Measurements from ENCODE around the gene PHLDB3. TPM values are rescaled to one million over a fixed set of nuclear protein-coding genes. Genes with fewer than 3 reads are reported as not detected.
"Not testable (repeated sequence)": the region's sequence is repeated elsewhere in the genome, so short reads cannot be mapped to it uniquely, and the experiment has no call there.

The PHLDB3 gene
- polyA plus RNA-seq, 1 donor from 2014 or later = 5.6 TPM

DNA sequence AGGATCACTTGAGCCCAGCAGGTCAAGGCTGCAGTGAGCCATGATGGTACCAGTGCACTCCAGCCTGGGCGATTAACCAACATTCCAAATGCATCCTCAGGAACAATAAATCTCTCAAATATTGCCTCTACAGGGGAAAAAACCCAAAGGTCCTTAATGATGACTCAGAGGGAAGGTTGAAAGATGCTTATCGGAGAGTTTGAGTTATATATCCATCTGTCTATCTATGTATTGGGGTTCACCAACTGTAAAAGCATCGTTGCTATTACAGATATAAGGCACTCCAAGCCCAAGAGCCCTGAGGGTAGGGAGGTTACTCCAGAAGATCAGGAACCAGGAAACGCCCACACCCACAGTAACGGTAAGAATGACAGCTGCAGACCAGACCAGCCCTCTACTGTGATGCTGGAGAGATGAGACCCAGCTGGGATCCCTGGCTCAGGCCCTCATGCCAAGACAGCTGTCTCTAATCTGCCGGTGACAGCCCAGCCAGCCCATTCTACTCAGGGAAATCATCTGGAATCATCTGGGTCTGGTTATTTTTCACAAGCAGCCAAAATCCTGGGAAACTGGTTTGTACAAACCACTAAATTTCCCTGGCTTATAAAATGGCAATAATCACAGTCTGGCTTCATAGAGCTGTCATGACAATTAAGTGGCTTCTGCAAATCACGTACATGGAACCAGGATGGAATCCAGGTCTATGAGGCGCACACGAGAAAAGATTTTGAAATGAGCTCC lies 66.1 kb downstream of the PHLDB3 start:
- TF ChIP-seq, protein P1, sequence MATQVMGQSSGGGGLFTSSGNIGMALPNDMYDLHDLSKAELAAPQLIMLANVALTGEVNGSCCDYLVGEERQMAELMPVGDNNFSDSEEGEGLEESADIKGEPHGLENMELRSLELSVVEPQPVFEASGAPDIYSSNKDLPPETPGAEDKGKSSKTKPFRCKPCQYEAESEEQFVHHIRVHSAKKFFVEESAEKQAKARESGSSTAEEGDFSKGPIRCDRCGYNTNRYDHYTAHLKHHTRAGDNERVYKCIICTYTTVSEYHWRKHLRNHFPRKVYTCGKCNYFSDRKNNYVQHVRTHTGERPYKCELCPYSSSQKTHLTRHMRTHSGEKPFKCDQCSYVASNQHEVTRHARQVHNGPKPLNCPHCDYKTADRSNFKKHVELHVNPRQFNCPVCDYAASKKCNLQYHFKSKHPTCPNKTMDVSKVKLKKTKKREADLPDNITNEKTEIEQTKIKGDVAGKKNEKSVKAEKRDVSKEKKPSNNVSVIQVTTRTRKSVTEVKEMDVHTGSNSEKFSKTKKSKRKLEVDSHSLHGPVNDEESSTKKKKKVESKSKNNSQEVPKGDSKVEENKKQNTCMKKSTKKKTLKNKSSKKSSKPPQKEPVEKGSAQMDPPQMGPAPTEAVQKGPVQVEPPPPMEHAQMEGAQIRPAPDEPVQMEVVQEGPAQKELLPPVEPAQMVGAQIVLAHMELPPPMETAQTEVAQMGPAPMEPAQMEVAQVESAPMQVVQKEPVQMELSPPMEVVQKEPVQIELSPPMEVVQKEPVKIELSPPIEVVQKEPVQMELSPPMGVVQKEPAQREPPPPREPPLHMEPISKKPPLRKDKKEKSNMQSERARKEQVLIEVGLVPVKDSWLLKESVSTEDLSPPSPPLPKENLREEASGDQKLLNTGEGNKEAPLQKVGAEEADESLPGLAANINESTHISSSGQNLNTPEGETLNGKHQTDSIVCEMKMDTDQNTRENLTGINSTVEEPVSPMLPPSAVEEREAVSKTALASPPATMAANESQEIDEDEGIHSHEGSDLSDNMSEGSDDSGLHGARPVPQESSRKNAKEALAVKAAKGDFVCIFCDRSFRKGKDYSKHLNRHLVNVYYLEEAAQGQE (IDR thresholded peaks at IDR 0.05; ENCODE audit: borderline replicate concordance) = no peak
- TF ChIP-seq EZH2 (IDR thresholded peaks at IDR 0.05; ENCODE audit: borderline replicate concordance, insufficient read depth, low read length, poor library complexity, severe bottlenecking) (no peak), MXI1 (conservative IDR thresholded peaks at IDR 0.05; ENCODE audit: poor library complexity, severe bottlenecking) (no peak), RAD21 (conservative IDR thresholded peaks at IDR 0.05) (no peak), TAF1 (IDR thresholded peaks at IDR 0.05; ENCODE audit: low read depth) (no peak), SMC3 (conservative IDR thresholded peaks at IDR 0.05; ENCODE audit: poor library complexity) (no peak), EP300 (conservative IDR thresholded peaks at IDR 0.05; ENCODE audit: poor library complexity, severe bottlenecking) (no peak), POLR2AphosphoS5 (IDR thresholded peaks at IDR 0.05) (no peak)
- TF ChIP-seq, protein P2, sequence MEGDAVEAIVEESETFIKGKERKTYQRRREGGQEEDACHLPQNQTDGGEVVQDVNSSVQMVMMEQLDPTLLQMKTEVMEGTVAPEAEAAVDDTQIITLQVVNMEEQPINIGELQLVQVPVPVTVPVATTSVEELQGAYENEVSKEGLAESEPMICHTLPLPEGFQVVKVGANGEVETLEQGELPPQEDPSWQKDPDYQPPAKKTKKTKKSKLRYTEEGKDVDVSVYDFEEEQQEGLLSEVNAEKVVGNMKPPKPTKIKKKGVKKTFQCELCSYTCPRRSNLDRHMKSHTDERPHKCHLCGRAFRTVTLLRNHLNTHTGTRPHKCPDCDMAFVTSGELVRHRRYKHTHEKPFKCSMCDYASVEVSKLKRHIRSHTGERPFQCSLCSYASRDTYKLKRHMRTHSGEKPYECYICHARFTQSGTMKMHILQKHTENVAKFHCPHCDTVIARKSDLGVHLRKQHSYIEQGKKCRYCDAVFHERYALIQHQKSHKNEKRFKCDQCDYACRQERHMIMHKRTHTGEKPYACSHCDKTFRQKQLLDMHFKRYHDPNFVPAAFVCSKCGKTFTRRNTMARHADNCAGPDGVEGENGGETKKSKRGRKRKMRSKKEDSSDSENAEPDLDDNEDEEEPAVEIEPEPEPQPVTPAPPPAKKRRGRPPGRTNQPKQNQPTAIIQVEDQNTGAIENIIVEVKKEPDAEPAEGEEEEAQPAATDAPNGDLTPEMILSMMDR (IDR thresholded peaks at IDR 0.05; ENCODE audit: poor library complexity, severe bottlenecking) = no peak
- Histone ChIP-seq H4K20me1 (ENCODE audit: insufficient read depth) (no peaks in the 10 kb centered on the region), H2AFZ (ENCODE audit: low read depth, low read length) (no peak overlapping the region), H3F3A (ENCODE audit: insufficient read depth, low read length, poor library complexity, severe bottlenecking) (no peaks in the 10 kb centered on the region), H3K36me3 (ENCODE audit: insufficient read depth, low read length) (no peaks in the 10 kb centered on the region), H3K9me3 (ENCODE audit: low read length) (no peaks in the 10 kb centered on the region), H3K79me2 (replicated peaks; ENCODE audit: insufficient read depth, low read length) (no peaks in the 10 kb centered on the region), H3K27me3 (ENCODE audit: insufficient read depth, low read depth, low read length) (no peaks in the 10 kb centered on the region), H3K27ac (ENCODE audit: low read length) (no peak overlapping the region), H3K4me3 (ENCODE audit: low read length) (no peak overlapping the region), H3K9me2 (ENCODE audit: insufficient read depth, low read length) (no peaks in the 10 kb centered on the region), H3K9ac (ENCODE audit: low read length) (no peak overlapping the region), H3K4me2 (ENCODE audit: low read length) (no peak overlapping the region)

DNA sequence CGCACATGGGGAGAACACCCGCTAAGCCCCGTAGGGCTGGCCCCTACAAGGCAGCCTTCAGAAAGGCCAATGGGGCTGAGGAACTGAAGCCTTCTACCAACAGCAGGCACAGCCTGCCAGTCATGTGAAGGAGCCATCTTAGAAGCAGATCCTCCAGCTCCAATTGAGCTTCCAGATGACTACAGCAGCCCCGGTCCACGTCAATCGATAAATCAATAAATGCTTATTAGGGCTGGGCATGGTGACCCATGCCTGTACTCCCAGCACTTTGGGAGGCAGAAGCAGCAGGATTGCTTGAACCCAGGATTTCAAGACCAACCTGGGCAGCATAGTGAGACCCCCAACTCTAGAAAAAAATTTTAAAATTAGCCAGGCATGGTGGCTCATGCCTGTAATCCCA lies 66.8 kb downstream of the PHLDB3 start:
- Histone ChIP-seq H3K9ac (ENCODE audit: low read length) (no peak overlapping the region), H2AFZ (ENCODE audit: low read depth, low read length) (no peak overlapping the region), H3F3A (ENCODE audit: insufficient read depth, low read length, poor library complexity, severe bottlenecking) (no peaks in the 10 kb centered on the region), H3K36me3 (ENCODE audit: insufficient read depth, low read length) (no peaks in the 10 kb centered on the region), H3K27ac (ENCODE audit: low read length) (no peak overlapping the region), H3K9me2 (ENCODE audit: insufficient read depth, low read length) (no peaks in the 10 kb centered on the region), H3K79me2 (replicated peaks; ENCODE audit: insufficient read depth, low read length) (no peaks in the 10 kb centered on the region), H3K4me3 (ENCODE audit: low read length) (no peak overlapping the region), H4K20me1 (ENCODE audit: insufficient read depth) (no peaks in the 10 kb centered on the region), H3K4me2 (ENCODE audit: low read length) (no peak overlapping the region), H3K27me3 (ENCODE audit: insufficient read depth, low read depth, low read length) (no peaks in the 10 kb centered on the region), H3K9me3 (ENCODE audit: low read length) (no peaks in the 10 kb centered on the region)
- TF ChIP-seq, protein P2 (IDR thresholded peaks at IDR 0.05; ENCODE audit: poor library complexity, severe bottlenecking) = no peak
- TF ChIP-seq MXI1 (conservative IDR thresholded peaks at IDR 0.05; ENCODE audit: poor library complexity, severe bottlenecking) (no peak), TAF1 (IDR thresholded peaks at IDR 0.05; ENCODE audit: low read depth) (no peak), RAD21 (conservative IDR thresholded peaks at IDR 0.05) (no peak), EP300 (conservative IDR thresholded peaks at IDR 0.05; ENCODE audit: poor library complexity, severe bottlenecking) (no peak), SMC3 (conservative IDR thresholded peaks at IDR 0.05; ENCODE audit: poor library complexity) (no peak), POLR2AphosphoS5 (IDR thresholded peaks at IDR 0.05) (no peak), EZH2 (IDR thresholded peaks at IDR 0.05; ENCODE audit: borderline replicate concordance, insufficient read depth, low read length, poor library complexity, severe bottlenecking) (no peak)
- TF ChIP-seq, protein P1 (IDR thresholded peaks at IDR 0.05; ENCODE audit: borderline replicate concordance) = no peak

DNA sequence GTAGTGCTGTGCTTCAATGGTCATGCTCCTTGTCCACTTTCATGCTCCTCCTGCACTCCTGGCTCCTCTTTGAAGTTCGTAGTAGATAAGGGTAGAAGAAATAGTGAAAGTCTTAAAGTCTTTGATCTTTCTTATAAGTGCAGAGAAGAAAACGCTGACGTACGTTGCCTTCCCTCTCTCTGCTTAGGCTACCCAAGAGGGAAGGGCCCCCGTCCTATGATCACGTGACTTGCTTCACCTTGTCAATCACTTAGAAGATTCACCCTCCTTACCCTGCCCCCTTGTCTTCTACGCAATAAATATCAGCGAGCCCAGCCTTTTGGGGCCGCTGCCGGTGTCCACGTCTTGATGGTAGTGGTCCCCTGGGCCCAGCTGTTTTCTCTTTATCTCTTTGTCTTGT lies 67.3 kb downstream of the PHLDB3 start:
- not testable (repeated sequence) for H3K36me3 ChIP-seq (ENCODE audit: insufficient read depth, low read length); H3K4me3 ChIP-seq (ENCODE audit: low read length); H3K27me3 ChIP-seq (ENCODE audit: insufficient read depth, low read depth, low read length); H3K4me2 ChIP-seq (ENCODE audit: low read length); H4K20me1 ChIP-seq (ENCODE audit: insufficient read depth); H2AFZ ChIP-seq (ENCODE audit: low read depth, low read length); H3K9me2 ChIP-seq (ENCODE audit: insufficient read depth, low read length); H3K9ac ChIP-seq (ENCODE audit: low read length); H3K9me3 ChIP-seq (ENCODE audit: low read length); H3K79me2 ChIP-seq (replicated peaks; ENCODE audit: insufficient read depth, low read length); H3K27ac ChIP-seq (ENCODE audit: low read length); H3F3A ChIP-seq (ENCODE audit: insufficient read depth, low read length, poor library complexity, severe bottlenecking)

All from neural cell (in vitro differentiated cells).